NT2/D1 (cell line): ENCODE data around the gene MACROD1.

Source experiments
- DNase-seq: peaks from one replicate; pipeline ENCODE4 v3.0.0-alpha.2; 2011; ENCODE audit warnings: low read depth, low spot score
- H3K27me3 ChIP-seq: 2 replicates; pipeline ENCODE4 v1.6.0; 2011; ENCODE audit warnings: mild to moderate bottlenecking; ENCODE audit not compliant: insufficient read length, insufficient read depth
- H3K36me3 ChIP-seq: 2 replicates; pipeline ENCODE4 v1.6.1; 2011; ENCODE audit warnings: mild to moderate bottlenecking, low read length, mixed read lengths; ENCODE audit not compliant: insufficient read depth, insufficient read length
- H3K4me1 ChIP-seq: 2 replicates; pipeline ENCODE4 v1.5.1; 2011; ENCODE audit not compliant: insufficient read depth, insufficient read length
- H3K4me3 ChIP-seq: 2 replicates; pipeline ENCODE4 v1.5.1; 2011; ENCODE audit warnings: low read depth; ENCODE audit not compliant: insufficient read length
- H3K9ac ChIP-seq: 2 replicates; pipeline ENCODE4 v1.6.0; 2011; ENCODE audit warnings: low read depth; ENCODE audit not compliant: insufficient read length
- H3K9me3 ChIP-seq: 2 replicates; pipeline ENCODE4 v1.5.1; 2011; ENCODE audit warnings: mild to moderate bottlenecking, low read length; ENCODE audit not compliant: insufficient read depth
- SUZ12 ChIP-seq: IDR thresholded peaks from 2 replicates; pipeline ENCODE4 v1.6.1; 2011; ENCODE audit not compliant: insufficient read length, insufficient read depth; ENCODE audit errors: extremely low read depth
- YY1 ChIP-seq: IDR thresholded peaks from 2 replicates; pipeline ENCODE4 v1.6.1; 2011; ENCODE audit not compliant: insufficient read length, insufficient read depth
- ZNF274 ChIP-seq: IDR thresholded peaks from 2 replicates; pipeline ENCODE4 v1.6.1; 2011; ENCODE audit warnings: mild to moderate bottlenecking, low read depth, low read length

The MACROD1 gene

GRCh38 chr11:64089915-64090805, 75.8 kb downstream of the MACROD1 start:
- Histone ChIP-seq H3K9me3 (no peaks in the 10 kb centered on the region), H3K4me3 (no peak overlapping the region), H3K9ac (peak overlapping the region; percentile 46), H3K36me3 (no peaks in the 10 kb centered on the region), H3K27me3 (peaks cover 5% of the 10 kb centered on the region), H3K4me1 (peaks cover 46% of the 10 kb centered on the region)
- TF ChIP-seq ZNF274: no peak
- no peak for TF ChIP-seq SUZ12
- no peak for TF ChIP-seq YY1
- no peak for DNase-seq

GRCh38 chr11:64089493-64089892, 76.4 kb downstream of the MACROD1 start:
- Histone ChIP-seq H3K4me1 (peaks cover 45% of the 10 kb centered on the region), H3K9me3 (no peaks in the 10 kb centered on the region), H3K4me3 (no peak overlapping the region), H3K36me3 (no peaks in the 10 kb centered on the region), H3K27me3 (peaks cover 5% of the 10 kb centered on the region), H3K9ac (peak overlapping the region; percentile 16)
- TF ChIP-seq SUZ12: no peak
- no peak for TF ChIP-seq YY1
- no peak for TF ChIP-seq ZNF274
- DNase-seq: no peak

GRCh38 chr11:64089027-64089360, 76.9 kb downstream of the MACROD1 start:
- H3K9ac ChIP-seq: peak overlapping the region; percentile 44
- no peak for DNase-seq
- H3K9me3 ChIP-seq: no peaks in the 10 kb centered on the region
- peaks cover 5% of the 10 kb centered on the region for H3K27me3 ChIP-seq
- peaks cover 43% of the 10 kb centered on the region for H3K4me1 ChIP-seq
- TF ChIP-seq SUZ12 (no peak), YY1 (no peak), ZNF274 (no peak)
- H3K4me3 ChIP-seq: no peak overlapping the region
- H3K36me3 ChIP-seq: no peaks in the 10 kb centered on the region

DNA sequence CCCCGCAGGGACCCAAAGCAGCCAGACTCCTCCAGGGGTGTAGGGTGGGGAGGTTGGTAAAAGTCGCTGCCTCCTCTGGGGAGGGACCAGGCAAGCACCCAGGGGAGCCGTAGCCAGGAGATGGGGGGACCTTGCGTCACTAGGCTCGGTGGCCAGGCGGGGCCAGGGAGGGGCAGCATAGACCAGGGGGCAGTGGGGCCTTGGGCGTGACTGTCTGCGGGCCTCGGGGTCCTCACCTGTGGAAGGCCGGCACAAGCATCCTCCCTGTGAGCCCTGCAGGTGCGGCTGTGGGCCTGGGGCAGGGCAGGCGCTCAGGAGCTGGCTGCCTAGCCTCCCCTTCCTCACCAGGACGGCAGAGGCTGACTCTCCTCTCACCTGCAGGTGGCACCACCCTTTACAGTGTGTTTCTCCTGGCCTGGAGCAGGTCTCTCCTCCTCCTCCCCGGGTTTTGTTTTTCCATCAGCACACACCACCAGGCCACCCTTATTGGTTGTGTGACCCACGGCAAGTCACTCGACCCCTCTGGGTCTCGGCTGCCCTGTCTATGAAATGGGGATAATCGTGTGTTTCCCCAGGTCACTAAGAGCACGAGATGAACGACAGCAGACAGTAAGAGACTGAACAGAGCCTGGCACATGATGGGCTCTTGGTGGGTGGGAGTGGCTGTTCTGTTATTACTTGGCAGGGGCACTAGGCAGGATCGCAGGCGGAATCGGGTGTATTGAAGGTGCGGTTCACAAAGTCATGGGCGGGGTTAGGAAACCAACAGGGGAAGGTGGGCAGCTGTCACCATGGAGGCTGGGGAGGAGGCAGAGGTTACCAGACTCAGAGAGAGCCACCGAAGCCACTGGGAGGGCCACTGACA, 77.5 kb downstream of the MACROD1 start:
- DNase-seq: peak; percentile 48
- Histone ChIP-seq H3K36me3 (no peaks in the 10 kb centered on the region), H3K27me3 (peaks cover 5% of the 10 kb centered on the region), H3K4me3 (no peak overlapping the region), H3K9ac (peak overlapping the region; percentile 44), H3K9me3 (no peaks in the 10 kb centered on the region), H3K4me1 (peaks cover 41% of the 10 kb centered on the region)
- no peak for TF ChIP-seq SUZ12
- TF ChIP-seq YY1: no peak
- TF ChIP-seq ZNF274: no peak

GRCh38 chr11:64086258-64087123, 79.4 kb downstream of the MACROD1 start:
- DNase-seq: no peak
- Histone ChIP-seq H3K27me3 (peaks cover 14% of the 10 kb centered on the region), H3K9me3 (no peaks in the 10 kb centered on the region), H3K4me1 (peaks cover 26% of the 10 kb centered on the region), H3K4me3 (no peak overlapping the region), H3K36me3 (no peaks in the 10 kb centered on the region), H3K9ac (peak overlapping the region; percentile 21)
- TF ChIP-seq YY1 (no peak), ZNF274 (no peak), SUZ12 (no peak)

- TF ChIP-seq ZNF274 (no peak), SUZ12 (no peak), YY1 (no peak)
- no peak overlapping the region for H3K9ac ChIP-seq
- no peaks in the 10 kb centered on the region for H3K9me3 ChIP-seq
- H3K4me1 ChIP-seq: peaks cover 21% of the 10 kb centered on the region
- no peak for DNase-seq
- H3K27me3 ChIP-seq: peaks cover 18% of the 10 kb centered on the region
- H3K4me3 ChIP-seq: no peak overlapping the region
- H3K36me3 ChIP-seq: no peaks in the 10 kb centered on the region
These were observed 80.0 kb downstream of the MACROD1 start for GRCh38 chr11:64085906-64086257.
